Measurements from ENCODE around the gene TCF23.

Gene TCF23

DNA sequence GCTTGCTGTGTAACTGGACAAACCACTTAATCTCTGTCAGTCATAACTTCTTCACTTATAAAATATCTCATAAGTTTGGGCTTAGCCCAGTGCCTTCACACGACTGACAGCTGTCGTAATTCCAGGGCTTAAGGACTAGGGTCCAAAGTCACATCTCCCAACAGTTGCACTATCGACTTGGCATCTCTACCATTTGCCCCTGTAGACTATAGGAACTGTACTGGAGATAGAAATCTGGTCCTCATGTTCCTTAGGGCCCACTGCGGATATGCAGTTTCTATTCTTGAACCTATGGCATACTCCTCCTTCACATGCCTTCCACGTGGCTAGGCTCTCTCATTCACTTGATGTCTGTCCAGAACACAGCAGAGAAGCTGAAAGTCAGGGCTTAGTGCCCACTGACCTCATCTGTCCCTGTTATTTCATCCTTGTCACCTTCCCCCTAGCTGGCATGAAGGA, 22.5 kb upstream of the TCF23 start:
- H3K36me3 ChIP-seq (ENCODE audit: control insufficient read depth, insufficient read depth, low read length): peaks cover 12% of the 10 kb centered on the region
- no peak for DNase-seq (ENCODE audit: extremely low read depth, insufficient read length)
- no peak overlapping the region for H3K4me3 ChIP-seq (replicated peaks; ENCODE audit: low read depth, low read length)
- TF ChIP-seq, protein P1, sequence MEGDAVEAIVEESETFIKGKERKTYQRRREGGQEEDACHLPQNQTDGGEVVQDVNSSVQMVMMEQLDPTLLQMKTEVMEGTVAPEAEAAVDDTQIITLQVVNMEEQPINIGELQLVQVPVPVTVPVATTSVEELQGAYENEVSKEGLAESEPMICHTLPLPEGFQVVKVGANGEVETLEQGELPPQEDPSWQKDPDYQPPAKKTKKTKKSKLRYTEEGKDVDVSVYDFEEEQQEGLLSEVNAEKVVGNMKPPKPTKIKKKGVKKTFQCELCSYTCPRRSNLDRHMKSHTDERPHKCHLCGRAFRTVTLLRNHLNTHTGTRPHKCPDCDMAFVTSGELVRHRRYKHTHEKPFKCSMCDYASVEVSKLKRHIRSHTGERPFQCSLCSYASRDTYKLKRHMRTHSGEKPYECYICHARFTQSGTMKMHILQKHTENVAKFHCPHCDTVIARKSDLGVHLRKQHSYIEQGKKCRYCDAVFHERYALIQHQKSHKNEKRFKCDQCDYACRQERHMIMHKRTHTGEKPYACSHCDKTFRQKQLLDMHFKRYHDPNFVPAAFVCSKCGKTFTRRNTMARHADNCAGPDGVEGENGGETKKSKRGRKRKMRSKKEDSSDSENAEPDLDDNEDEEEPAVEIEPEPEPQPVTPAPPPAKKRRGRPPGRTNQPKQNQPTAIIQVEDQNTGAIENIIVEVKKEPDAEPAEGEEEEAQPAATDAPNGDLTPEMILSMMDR (IDR thresholded peaks at IDR 0.05; ENCODE audit: insufficient read depth, low read length, poor library complexity, severe bottlenecking): no peak
- no peaks in the 10 kb centered on the region; the same call in 1 of the 2 replicates for H3K27me3 ChIP-seq (replicated peaks; ENCODE audit: control insufficient read depth, insufficient read depth, low read length)

DNA sequence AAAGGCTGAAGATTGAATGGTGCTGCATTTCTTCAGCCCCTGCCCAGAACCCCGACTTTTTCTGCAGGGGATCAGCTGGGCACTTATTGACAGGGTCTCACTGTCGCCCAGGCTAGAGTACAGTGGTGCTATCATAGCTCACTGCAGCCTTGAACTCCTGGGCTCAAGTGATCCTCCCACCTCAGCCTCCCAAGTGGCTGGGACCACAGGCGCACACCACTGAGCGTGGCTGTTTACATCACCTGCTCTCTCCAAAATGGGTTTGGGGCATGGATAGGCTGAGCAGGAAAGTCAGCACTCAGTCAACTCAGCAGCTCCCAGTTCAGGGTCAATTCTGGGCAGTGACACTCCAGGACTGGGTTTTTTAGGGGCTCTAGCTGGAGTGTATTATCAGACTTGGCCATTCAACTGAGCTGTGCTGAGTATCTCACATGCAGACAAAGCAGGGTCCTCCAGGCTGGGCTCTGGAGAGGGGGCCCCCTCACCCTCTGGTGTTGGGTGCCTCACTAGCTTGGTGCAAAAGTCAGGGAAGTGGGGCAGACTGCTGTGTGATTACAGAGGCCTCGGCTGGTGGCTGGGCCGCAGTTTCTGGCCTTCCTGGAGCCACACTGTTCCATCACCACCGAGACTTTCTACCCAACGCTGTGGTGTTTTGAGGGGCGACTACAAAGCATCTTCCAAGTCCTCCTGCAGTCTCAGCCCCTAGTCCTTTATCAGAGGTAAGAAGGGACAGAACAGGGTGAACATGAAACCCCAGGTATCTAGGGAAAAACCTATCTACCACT, 20.7 kb upstream of the TCF23 start:
- TF ChIP-seq, protein P1 (IDR thresholded peaks at IDR 0.05; ENCODE audit: insufficient read depth, low read length, poor library complexity, severe bottlenecking): no peak
- DNase-seq (ENCODE audit: extremely low read depth, insufficient read length): no peak
- Histone ChIP-seq H3K36me3 (ENCODE audit: control insufficient read depth, insufficient read depth, low read length) (peaks cover 28% of the 10 kb centered on the region), H3K27me3 (replicated peaks; ENCODE audit: control insufficient read depth, insufficient read depth, low read length) (no peaks in the 10 kb centered on the region; the same call in 1 of the 2 replicates), H3K4me3 (replicated peaks; ENCODE audit: low read depth, low read length) (no peak overlapping the region)

DNA sequence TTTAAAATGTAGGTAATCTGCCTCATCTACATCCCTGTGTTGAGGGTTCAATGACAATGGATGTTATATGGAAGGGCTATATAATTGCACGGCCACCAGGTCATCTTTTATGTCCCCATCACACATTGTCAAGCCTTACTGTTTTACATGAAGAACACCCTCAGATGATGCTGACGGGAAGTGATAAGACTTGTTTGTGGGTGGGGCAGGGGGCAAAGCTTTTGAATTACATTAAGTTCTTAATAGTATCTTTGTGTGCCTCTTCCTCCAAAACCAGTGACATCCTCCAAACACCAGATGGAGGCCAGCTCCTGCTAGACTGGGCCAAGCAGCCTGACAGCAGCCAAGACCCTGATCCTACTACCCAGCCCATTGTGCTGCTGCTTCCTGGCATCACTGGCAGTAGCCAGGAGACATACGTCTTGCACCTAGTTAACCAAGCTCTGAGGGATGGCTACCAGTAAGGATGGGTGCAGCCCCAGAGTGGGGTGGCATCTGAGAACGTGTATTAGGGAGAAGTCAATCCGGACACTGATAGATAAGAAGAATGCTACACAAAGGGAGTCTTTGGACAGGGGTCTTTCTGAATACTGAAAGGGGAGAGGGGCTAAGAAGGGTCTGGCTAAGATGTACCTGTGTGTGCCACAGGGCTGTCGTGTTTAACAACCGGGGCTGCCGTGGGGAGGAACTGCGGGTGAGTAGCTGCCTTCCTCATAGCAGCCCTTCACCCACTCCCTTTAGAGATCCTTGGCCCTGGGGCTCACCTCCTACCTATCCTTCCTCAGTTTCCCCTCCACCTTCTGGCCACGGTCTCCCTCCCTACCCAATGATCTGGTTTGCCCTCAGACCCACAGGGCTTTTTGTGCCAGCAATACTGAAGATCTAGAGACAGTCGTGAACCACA, 19.9 kb upstream of the TCF23 start:
- H3K27me3 ChIP-seq (replicated peaks; ENCODE audit: control insufficient read depth, insufficient read depth, low read length): no peaks in the 10 kb centered on the region
- DNase-seq (ENCODE audit: extremely low read depth, insufficient read length): no peak
- TF ChIP-seq, protein P1 (IDR thresholded peaks at IDR 0.05; ENCODE audit: insufficient read depth, low read length, poor library complexity, severe bottlenecking): no peak
- no peak overlapping the region for H3K4me3 ChIP-seq (replicated peaks; ENCODE audit: low read depth, low read length)
- peaks cover 29% of the 10 kb centered on the region for H3K36me3 ChIP-seq (ENCODE audit: control insufficient read depth, insufficient read depth, low read length)

DNA sequence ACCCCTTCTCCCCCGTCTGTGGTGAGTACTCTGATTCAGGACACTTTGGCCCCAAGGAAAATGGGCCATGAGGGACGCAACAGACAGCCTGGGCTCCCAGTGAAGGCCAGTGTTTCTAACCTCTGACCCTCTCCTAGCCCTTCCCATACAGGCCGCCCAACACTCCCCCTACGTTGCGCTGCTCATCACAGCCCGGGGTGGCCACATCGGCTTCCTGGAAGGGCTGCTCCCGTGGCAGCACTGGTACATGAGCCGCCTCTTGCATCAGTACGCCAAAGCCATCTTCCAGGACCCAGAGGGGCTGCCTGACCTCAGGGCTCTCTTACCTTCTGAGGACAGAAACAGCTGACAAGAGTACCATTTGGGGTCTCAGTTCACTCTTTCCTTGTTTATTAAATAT, 18.4 kb upstream of the TCF23 start:
- Histone ChIP-seq H3K4me3 (replicated peaks; ENCODE audit: low read depth, low read length) (no peak overlapping the region), H3K36me3 (ENCODE audit: control insufficient read depth, insufficient read depth, low read length) (peaks cover 29% of the 10 kb centered on the region), H3K27me3 (replicated peaks; ENCODE audit: control insufficient read depth, insufficient read depth, low read length) (no peaks in the 10 kb centered on the region)
- no peak for DNase-seq (ENCODE audit: extremely low read depth, insufficient read length)
- TF ChIP-seq, protein P1 (IDR thresholded peaks at IDR 0.05; ENCODE audit: insufficient read depth, low read length, poor library complexity, severe bottlenecking): no peak

DNA sequence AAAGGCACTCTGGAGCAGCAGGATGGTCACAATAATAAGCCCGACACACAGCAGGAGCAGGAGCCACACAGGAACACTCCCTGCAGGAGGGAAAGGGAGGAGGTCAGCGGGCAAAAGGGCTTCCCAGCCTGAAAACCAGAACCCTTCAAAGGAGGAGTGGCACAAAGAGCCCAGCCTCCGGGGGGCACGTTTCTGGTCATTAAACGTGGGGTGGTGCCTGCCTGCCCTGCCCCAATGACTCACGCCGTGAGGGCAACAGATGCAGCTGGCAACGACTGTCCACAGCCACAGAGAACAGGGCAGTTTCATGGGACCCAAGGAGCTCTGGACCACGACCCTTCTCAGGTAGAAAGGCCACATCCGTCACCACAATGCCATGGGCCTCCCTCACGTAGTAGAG, 17.4 kb upstream of the TCF23 start:
- DNase-seq (ENCODE audit: extremely low read depth, insufficient read length): no peak

More for the DNA sequence above, 17.4 kb upstream of the TCF23 start:
- TF ChIP-seq, protein P1 (IDR thresholded peaks at IDR 0.05; ENCODE audit: insufficient read depth, low read length, poor library complexity, severe bottlenecking): no peak
- no peak overlapping the region for H3K4me3 ChIP-seq (replicated peaks; ENCODE audit: low read depth, low read length)
- H3K27me3 ChIP-seq (replicated peaks; ENCODE audit: control insufficient read depth, insufficient read depth, low read length): no peaks in the 10 kb centered on the region
- peaks cover 29% of the 10 kb centered on the region for H3K36me3 ChIP-seq (ENCODE audit: control insufficient read depth, insufficient read depth, low read length)
